ENCODE measurements around the gene CYP4F22. TPM values are rescaled to one million over a fixed set of nuclear protein-coding genes. Genes with fewer than 3 reads are reported as not detected.

The CYP4F22 gene
- total RNA-seq, 1 experiment from 2014 or later, result 4.9 TPM

- Histone ChIP-seq H4K20me1 (ENCODE audit: insufficient read depth) (no peaks in the 10 kb centered on the region), H3K27me3 (ENCODE audit: insufficient read depth, low read length) (no peaks in the 10 kb centered on the region), H3K79me2 (ENCODE audit: insufficient read depth, low read length) (no peaks in the 10 kb centered on the region), H3K4me1 (ENCODE audit: control insufficient read depth in 1 of 2, insufficient read depth in 2 of 2, low read length in 2 of 2) (peaks cover 9 to 23% of the 10 kb centered on the region in 2 experiments), H3K4me3 (replicated peaks in 1 of 2; ENCODE audit: low read depth in 1 of 2, low read length in 2 of 2) (no peak overlapping the region), H3K9me2 (ENCODE audit: insufficient read depth) (no peaks in the 10 kb centered on the region), H3K9me3 (ENCODE audit: control insufficient read depth in 1 of 2, insufficient read depth in 1 of 2, low read depth in 1 of 2, low read length in 2 of 2) (no peaks in the 10 kb centered on the region), H3K36me3 (ENCODE audit: control insufficient read depth in 1 of 2, insufficient read depth in 2 of 2, low read length in 2 of 2) (no peaks in the 10 kb centered on the region), H3K27ac (ENCODE audit: low read depth, low read length) (no peak overlapping the region), H2AFZ (ENCODE audit: low read depth, low read length, poor library complexity, severe bottlenecking) (no peak overlapping the region), H3K4me2 (ENCODE audit: low read length) (no peak overlapping the region), H3K9ac (ENCODE audit: low read length) (no peak overlapping the region)
- TF ChIP-seq MAX (IDR thresholded peaks at IDR 0.05) (peak; percentile 42; the same call in 1 of the 2 replicates), ELF1 (IDR thresholded peaks at IDR 0.05; ENCODE audit: borderline replicate concordance, low read depth) (no peak), SIN3A (IDR thresholded peaks at IDR 0.05; ENCODE audit: low read depth) (no peak), CBX3 (IDR thresholded peaks at IDR 0.05; ENCODE audit: low read depth) (no peak), CEBPB (IDR thresholded peaks at IDR 0.05; ENCODE audit: low read depth) (peak; percentile 70), FOSL1 (IDR thresholded peaks at IDR 0.05; ENCODE audit: low read depth) (peak; percentile 15; the same call in 1 of the 2 replicates), SRF (IDR thresholded peaks at IDR 0.05; ENCODE audit: low read depth) (peak; percentile 57; the same call in 1 of the 2 replicates)
- CTCF ChIA-PET, result interaction anchor here (0.6 kb wide), 1 partner anchor 22 kb away, joined by 3 read pairs; no protein-coding TSS in a partner anchor
- intact Hi-C loops (cut with micrococcal nuclease), result no loop called here
- DNase-seq (ENCODE audit: low read depth, low spot score) (no peak), ATAC-seq (no peak)
- no TSS peak for BruUV-seq (replicated peaks)
- RAD21 ChIA-PET (ENCODE audit: low non-redundant PET in 1 of 2, low total read pairs in 2 of 2, uncharacterized antibody in 2 of 2, unreplicated experiment in 2 of 2), result no interaction called here
- POLR2A ChIA-PET, result no interaction called here
These were observed 21.5 kb downstream of the CYP4F22 start for GRCh38 chr19:15529774-15530372.

- no peak overlapping the region for H3K9ac ChIP-seq (ENCODE audit: low read length)
- DNase-seq (ENCODE audit: low read depth, low spot score), result peak; percentile 49
- CTCF ChIA-PET, result interaction anchor here (0.6 kb wide), 1 partner anchor 114 kb away, joined by 3 read pairs; the partner anchor contains the start of gene AKAP8L
- peak; percentile 79 for TF ChIP-seq SP1 (IDR thresholded peaks at IDR 0.05; ENCODE audit: low read depth)
- no peak for TF ChIP-seq ZBTB33 (IDR thresholded peaks at IDR 0.05; ENCODE audit: extremely low read depth, insufficient replicate concordance, low read length)
- TF ChIP-seq EZH2phosphoT487 (IDR thresholded peaks at IDR 0.05; ENCODE audit: borderline replicate concordance), result no peak
- TF ChIP-seq CEBPB (IDR thresholded peaks at IDR 0.05; ENCODE audit: low read depth), result no peak
- TF ChIP-seq FOSL1 (IDR thresholded peaks at IDR 0.05; ENCODE audit: low read depth), result peak; percentile 32
- no peak for TF ChIP-seq POLR2A (IDR thresholded peaks at IDR 0.05; ENCODE audit: borderline replicate concordance, extremely low read depth, insufficient read depth, insufficient read length)
- peak; percentile 34; the same call in 1 of the 2 replicates for TF ChIP-seq JUND (IDR thresholded peaks at IDR 0.05)
- no peak for TF ChIP-seq SRF (IDR thresholded peaks at IDR 0.05; ENCODE audit: low read depth)
- no peak for TF ChIP-seq MAX (IDR thresholded peaks at IDR 0.05)
- TF ChIP-seq CTCF (IDR thresholded peaks at IDR 0.05 in 2 of 3, conservative IDR thresholded peaks at IDR 0.05 in 1 of 3; ENCODE audit: borderline replicate concordance in 1 of 3, insufficient read depth in 1 of 3, low read depth in 2 of 3, low read length in 2 of 3), result peak in 1 of 3 experiments; percentile 11; a peak in 1 of 6 replicates
- 0 out of 2 replicates have a peak, but pooled peaks have one; percentile 53 for TF ChIP-seq CBX3 (IDR thresholded peaks at IDR 0.05; ENCODE audit: low read depth)
These were observed 24.6 kb downstream of the CYP4F22 start for GRCh38 chr19:15532779-15533521.

More at GRCh38 chr19:15532779-15533521, 24.6 kb downstream of the CYP4F22 start:
- H3K36me3 ChIP-seq (ENCODE audit: control insufficient read depth in 1 of 2, insufficient read depth in 2 of 2, low read length in 2 of 2), result no peaks in the 10 kb centered on the region
- no peak overlapping the region for H2AFZ ChIP-seq (ENCODE audit: low read depth, low read length, poor library complexity, severe bottlenecking)
- peaks cover 9 to 29% of the 10 kb centered on the region in 2 experiments for H3K4me1 ChIP-seq (ENCODE audit: control insufficient read depth in 1 of 2, insufficient read depth in 2 of 2, low read length in 2 of 2)
- no peaks in the 10 kb centered on the region for H3K9me2 ChIP-seq (ENCODE audit: insufficient read depth)
- no peaks in the 10 kb centered on the region for H3K27me3 ChIP-seq (ENCODE audit: insufficient read depth, low read length)
- ATAC-seq, result peak; percentile 99
- no peaks in the 10 kb centered on the region for H3K79me2 ChIP-seq (ENCODE audit: insufficient read depth, low read length)
- no peak overlapping the region for H3K27ac ChIP-seq (ENCODE audit: low read depth, low read length)
- ChIA-PET RAD21 (ENCODE audit: low non-redundant PET in 1 of 2, low total read pairs in 2 of 2, uncharacterized antibody in 2 of 2, unreplicated experiment in 2 of 2) (interaction anchor here in 1 of 2 experiments (0.5 to 0.6 kb wide), 2 partner anchors 15 to 35 kb away, joined by 3 to 4 read pairs; no protein-coding TSS in a partner anchor), POLR2A (no interaction called here)
- no peaks in the 10 kb centered on the region for H4K20me1 ChIP-seq (ENCODE audit: insufficient read depth)
- H3K4me2 ChIP-seq (ENCODE audit: low read length), result peak overlapping the region; percentile 38
- intact Hi-C loops (cut with micrococcal nuclease), result no loop called here
- no peak overlapping the region for H3K4me3 ChIP-seq (replicated peaks in 1 of 2; ENCODE audit: low read depth in 1 of 2, low read length in 2 of 2)
- H3K9me3 ChIP-seq (ENCODE audit: control insufficient read depth in 1 of 2, insufficient read depth in 1 of 2, low read depth in 1 of 2, low read length in 2 of 2), result no peaks in the 10 kb centered on the region
- no TSS peak for BruUV-seq (replicated peaks)

Data from HCT116 (cell line).